H1 (cell line): ENCODE measurements around the gene STIL. TPM values are rescaled to one million over a fixed set of nuclear protein-coding genes. Genes with fewer than 3 reads are reported as not detected.

Source experiments
- GTF2F1 ChIP-seq: IDR thresholded peaks from 2 replicates; pipeline ENCODE4 v1.6.1; 2012; ENCODE audit warnings: low read depth, low read length, improper control_type of control experiment, borderline replicate concordance
- MAFK ChIP-seq: IDR thresholded peaks from 2 replicates; pipeline ENCODE4 v1.6.1; 2012; ENCODE audit warnings: low read depth, mild to moderate bottlenecking, improper control_type of control experiment, low read length
- NANOG ChIP-seq: IDR thresholded peaks from 2 replicates; pipeline ENCODE4 v1.6.1; 2011; ENCODE audit warnings: low read length, low read depth, mild to moderate bottlenecking, inconsistent platforms; ENCODE audit not compliant: insufficient read depth, poor library complexity, severe bottlenecking
- SIX5 ChIP-seq: IDR thresholded peaks from 2 replicates; pipeline ENCODE4 v1.6.1; 2011; ENCODE audit warnings: mild to moderate bottlenecking, low read depth, low read length
- SRF ChIP-seq: IDR thresholded peaks from 2 replicates; pipeline ENCODE4 v1.6.1; 2011; ENCODE audit warnings: mild to moderate bottlenecking, low read depth, low read length, moderate library complexity
- SUZ12 ChIP-seq: fragments of 200-600 bp; sonication (generic); IDR thresholded peaks from 2 replicates; pipeline ENCODE4 v1.6.1; 2012; ENCODE audit warnings: mild to moderate bottlenecking, inconsistent platforms, low read length, moderate library complexity, mixed read lengths
- polyA plus RNA-seq, 7 experiments: library from polyadenylated mRNA; depleted of rRNA in 3 of 7; stranded (reverse) in 5 of 7; unstranded in 2 of 7; fragments of >200 nt in 5 of 7; fragments of 200-250 nt in 2 of 7; gene quantifications; 1 replicate in 5 of 7; 2 replicates in 1 of 7; 4 replicates in 1 of 7; pipeline versions ENCODE4 v1.2.1 to v1.2.3, GENCODE V29; 2011 to 2013; ENCODE audit warnings: missing spikeins in 2 of 7, mixed read lengths in 2 of 7
- total RNA-seq: library from RNA; stranded (reverse); fragmentation: NEBNext Ultra II Directional; extraction: Animal tissue kit (Norgen Biotek cat#: 25700); gene quantifications from 2 replicates; pipeline ENCODE4 v1.2.1, GENCODE V29; 2021

Gene STIL
- total and polyA plus RNA-seq, 2 of the 8 experiments (the other 6 are each of a cell fraction or from before 2014, with no cell fraction given) = 13.6 to 25.1 TPM

DNA sequence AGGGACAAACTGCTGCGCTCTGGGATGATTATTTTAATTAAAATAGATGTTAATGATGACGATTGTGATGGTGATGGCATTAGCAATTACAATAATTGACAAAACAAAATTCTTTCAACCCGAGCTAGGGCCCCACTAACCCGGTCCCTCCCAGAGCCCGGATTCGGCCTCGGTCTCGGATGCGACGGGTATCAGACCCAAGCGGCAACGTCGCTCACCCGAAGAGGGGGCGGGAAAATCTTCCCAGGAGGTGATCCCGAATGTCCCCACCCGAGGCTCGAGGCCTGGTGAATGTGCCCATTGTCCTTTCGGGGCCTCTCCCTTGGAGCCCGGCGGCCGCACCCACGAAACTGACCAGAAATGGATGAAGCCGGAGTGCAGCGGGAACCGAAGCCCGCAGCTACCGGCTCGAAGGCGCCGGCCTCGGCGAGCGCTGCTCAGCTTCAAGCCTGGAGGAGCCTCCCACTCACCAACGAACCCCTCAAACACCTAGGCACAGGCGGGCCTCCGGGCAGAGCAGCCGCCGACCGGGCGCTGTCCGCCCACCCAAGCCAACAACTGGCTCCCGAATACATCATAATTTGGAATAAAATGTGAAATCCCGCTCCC, 83.2 kb downstream of the STIL start (continued):
- no peak for TF ChIP-seq SRF
- TF ChIP-seq MAFK = no peak
- TF ChIP-seq SUZ12 = peak; percentile 48; the same call in 1 of the 2 replicates
- no peak for TF ChIP-seq SIX5
- TF ChIP-seq GTF2F1 = no peak
- TF ChIP-seq NANOG = no peak
